ENCODE data around the gene ZNF841. TPM values are rescaled to one million over a fixed set of nuclear protein-coding genes. Genes with fewer than 3 reads are reported as not detected.

ZNF841 gene
- total and polyA plus RNA-seq, 2 of the 13 experiments (the other 11 are each of a cell fraction or from before 2014, with no cell fraction given), result 6.2 to 14.2 TPM

GRCh38 chr19:52048555-52049501 lies 46.7 kb downstream of the ZNF841 start, which contains the start of gene ZNF432 (continued):
- TF ChIP-seq, protein P1, sequence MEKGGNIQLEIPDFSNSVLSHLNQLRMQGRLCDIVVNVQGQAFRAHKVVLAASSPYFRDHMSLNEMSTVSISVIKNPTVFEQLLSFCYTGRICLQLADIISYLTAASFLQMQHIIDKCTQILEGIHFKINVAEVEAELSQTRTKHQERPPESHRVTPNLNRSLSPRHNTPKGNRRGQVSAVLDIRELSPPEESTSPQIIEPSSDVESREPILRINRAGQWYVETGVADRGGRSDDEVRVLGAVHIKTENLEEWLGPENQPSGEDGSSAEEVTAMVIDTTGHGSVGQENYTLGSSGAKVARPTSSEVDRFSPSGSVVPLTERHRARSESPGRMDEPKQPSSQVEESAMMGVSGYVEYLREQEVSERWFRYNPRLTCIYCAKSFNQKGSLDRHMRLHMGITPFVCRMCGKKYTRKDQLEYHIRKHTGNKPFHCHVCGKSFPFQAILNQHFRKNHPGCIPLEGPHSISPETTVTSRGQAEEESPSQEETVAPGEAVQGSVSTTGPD (CRISPR knock-in tag; IDR thresholded peaks at IDR 0.05), result no peak
- TF ChIP-seq FLYWCH1 (CRISPR knock-in tag; IDR thresholded peaks at IDR 0.05) (no peak), REXO4 (CRISPR knock-in tag; IDR thresholded peaks at IDR 0.05; ENCODE audit: borderline replicate concordance) (no peak), YY1 (IDR thresholded peaks at IDR 0.05; ENCODE audit: insufficient read depth, insufficient replicate concordance, low read depth, low read length) (peak; percentile 99), ZBTB8A (CRISPR knock-in tag; IDR thresholded peaks at IDR 0.05; ENCODE audit: borderline replicate concordance, low read depth) (no peak), KLF12 (CRISPR knock-in tag; IDR thresholded peaks at IDR 0.05; ENCODE audit: borderline replicate concordance) (no peak), ZZZ3 (CRISPR knock-in tag; IDR thresholded peaks at IDR 0.05; ENCODE audit: borderline replicate concordance) (no peak), NPAS2 (CRISPR knock-in tag; IDR thresholded peaks at IDR 0.05; ENCODE audit: borderline replicate concordance) (no peak), ZNF350 (CRISPR knock-in tag; IDR thresholded peaks at IDR 0.05; ENCODE audit: borderline replicate concordance, low read depth) (peak; percentile 83; the same call in 1 of the 2 replicates), ZNF383 (CRISPR knock-in tag; IDR thresholded peaks at IDR 0.05; ENCODE audit: borderline replicate concordance) (no peak), RNF2 (conservative IDR thresholded peaks at IDR 0.05; ENCODE audit: low read depth) (no peak), NFE2 (CRISPR knock-in tag; IDR thresholded peaks at IDR 0.05) (no peak), DNMT3B (CRISPR knock-in tag; conservative IDR thresholded peaks at IDR 0.05) (no peak; the same call in 1 of the 2 replicates), ARID5B (CRISPR knock-in tag; IDR thresholded peaks at IDR 0.05) (no peak; the same call in 1 of the 2 replicates), HNRNPK (IDR thresholded peaks at IDR 0.05; ENCODE audit: low read depth, low read length, poor library complexity, severe bottlenecking) (no peak), ATF7-NPFF (CRISPR knock-in tag; IDR thresholded peaks at IDR 0.05; ENCODE audit: low read depth) (peak; percentile 54; the same call in 1 of the 2 replicates), ZNF24 (IDR thresholded peaks at IDR 0.05) (no peak), ZNF792 (CRISPR knock-in tag; IDR thresholded peaks at IDR 0.05) (peak; percentile 71; the same call in 1 of the 2 replicates)
- TF ChIP-seq, protein P2, sequence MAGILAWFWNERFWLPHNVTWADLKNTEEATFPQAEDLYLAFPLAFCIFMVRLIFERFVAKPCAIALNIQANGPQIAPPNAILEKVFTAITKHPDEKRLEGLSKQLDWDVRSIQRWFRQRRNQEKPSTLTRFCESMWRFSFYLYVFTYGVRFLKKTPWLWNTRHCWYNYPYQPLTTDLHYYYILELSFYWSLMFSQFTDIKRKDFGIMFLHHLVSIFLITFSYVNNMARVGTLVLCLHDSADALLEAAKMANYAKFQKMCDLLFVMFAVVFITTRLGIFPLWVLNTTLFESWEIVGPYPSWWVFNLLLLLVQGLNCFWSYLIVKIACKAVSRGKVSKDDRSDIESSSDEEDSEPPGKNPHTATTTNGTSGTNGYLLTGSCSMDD (CRISPR knock-in tag; IDR thresholded peaks at IDR 0.05), result no peak
- TF ChIP-seq, protein P3, sequence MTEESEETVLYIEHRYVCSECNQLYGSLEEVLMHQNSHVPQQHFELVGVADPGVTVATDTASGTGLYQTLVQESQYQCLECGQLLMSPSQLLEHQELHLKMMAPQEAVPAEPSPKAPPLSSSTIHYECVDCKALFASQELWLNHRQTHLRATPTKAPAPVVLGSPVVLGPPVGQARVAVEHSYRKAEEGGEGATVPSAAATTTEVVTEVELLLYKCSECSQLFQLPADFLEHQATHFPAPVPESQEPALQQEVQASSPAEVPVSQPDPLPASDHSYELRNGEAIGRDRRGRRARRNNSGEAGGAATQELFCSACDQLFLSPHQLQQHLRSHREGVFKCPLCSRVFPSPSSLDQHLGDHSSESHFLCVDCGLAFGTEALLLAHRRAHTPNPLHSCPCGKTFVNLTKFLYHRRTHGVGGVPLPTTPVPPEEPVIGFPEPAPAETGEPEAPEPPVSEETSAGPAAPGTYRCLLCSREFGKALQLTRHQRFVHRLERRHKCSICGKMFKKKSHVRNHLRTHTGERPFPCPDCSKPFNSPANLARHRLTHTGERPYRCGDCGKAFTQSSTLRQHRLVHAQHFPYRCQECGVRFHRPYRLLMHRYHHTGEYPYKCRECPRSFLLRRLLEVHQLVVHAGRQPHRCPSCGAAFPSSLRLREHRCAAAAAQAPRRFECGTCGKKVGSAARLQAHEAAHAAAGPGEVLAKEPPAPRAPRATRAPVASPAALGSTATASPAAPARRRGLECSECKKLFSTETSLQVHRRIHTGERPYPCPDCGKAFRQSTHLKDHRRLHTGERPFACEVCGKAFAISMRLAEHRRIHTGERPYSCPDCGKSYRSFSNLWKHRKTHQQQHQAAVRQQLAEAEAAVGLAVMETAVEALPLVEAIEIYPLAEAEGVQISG (CRISPR knock-in tag; IDR thresholded peaks at IDR 0.05), result peak; percentile 85

Measured in HepG2 (cell line).